ENCODE measurements around the gene KCNQ5. TPM values are rescaled to one million over a fixed set of nuclear protein-coding genes. Genes with fewer than 3 reads are reported as not detected.

The KCNQ5 gene
- total and polyA plus RNA-seq, 10 of the 15 experiments (the other 5 are each of a cell fraction or from before 2014, with no cell fraction given): 0.60 to 16.2 (median 3.2) TPM

DNA sequence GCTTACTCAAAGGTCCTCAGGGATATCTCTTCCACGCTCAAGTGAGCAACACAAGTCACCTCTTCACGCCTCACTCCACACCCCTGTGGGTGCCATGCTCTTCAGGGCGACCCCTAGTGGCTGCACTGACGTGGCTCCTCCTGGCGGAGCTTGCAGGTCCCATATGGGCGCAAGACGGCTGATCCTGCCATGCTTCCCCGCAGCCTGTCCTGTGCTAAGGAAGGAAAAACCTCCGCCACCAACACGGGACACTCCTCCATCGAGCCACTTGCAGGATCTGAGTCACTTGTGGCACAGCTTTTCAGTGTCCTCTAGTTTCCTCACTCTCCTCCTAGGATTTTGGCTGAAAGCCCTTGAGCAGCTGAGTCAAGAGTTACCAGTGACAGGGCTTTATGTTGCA, 512.7 kb downstream of the KCNQ5 start (continued):
- TF ChIP-seq EP300 (IDR thresholded peaks at IDR 0.05; ENCODE audit: borderline replicate concordance in 1 of 2, control insufficient read depth in 1 of 2, low read depth in 2 of 2, low read length in 2 of 2): no peak
- peak; percentile 64 for TF ChIP-seq CREM (IDR thresholded peaks at IDR 0.05; ENCODE audit: low read depth)
- TF ChIP-seq IKZF1 (conservative IDR thresholded peaks at IDR 0.05): no peak
- peak; percentile 42; the same call in 1 of the 2 replicates for TF ChIP-seq CREB1 (IDR thresholded peaks at IDR 0.05; ENCODE audit: low read depth)
- no peak for TF ChIP-seq ETV6 (conservative IDR thresholded peaks at IDR 0.05 in 1 of 2, IDR thresholded peaks at IDR 0.05 in 1 of 2; ENCODE audit: borderline replicate concordance in 1 of 2, low read depth in 1 of 2)
- TF ChIP-seq EGR1 (IDR thresholded peaks at IDR 0.05; ENCODE audit: borderline replicate concordance in 1 of 2, low read depth in 2 of 2, low read length in 2 of 2): no peak

DNA sequence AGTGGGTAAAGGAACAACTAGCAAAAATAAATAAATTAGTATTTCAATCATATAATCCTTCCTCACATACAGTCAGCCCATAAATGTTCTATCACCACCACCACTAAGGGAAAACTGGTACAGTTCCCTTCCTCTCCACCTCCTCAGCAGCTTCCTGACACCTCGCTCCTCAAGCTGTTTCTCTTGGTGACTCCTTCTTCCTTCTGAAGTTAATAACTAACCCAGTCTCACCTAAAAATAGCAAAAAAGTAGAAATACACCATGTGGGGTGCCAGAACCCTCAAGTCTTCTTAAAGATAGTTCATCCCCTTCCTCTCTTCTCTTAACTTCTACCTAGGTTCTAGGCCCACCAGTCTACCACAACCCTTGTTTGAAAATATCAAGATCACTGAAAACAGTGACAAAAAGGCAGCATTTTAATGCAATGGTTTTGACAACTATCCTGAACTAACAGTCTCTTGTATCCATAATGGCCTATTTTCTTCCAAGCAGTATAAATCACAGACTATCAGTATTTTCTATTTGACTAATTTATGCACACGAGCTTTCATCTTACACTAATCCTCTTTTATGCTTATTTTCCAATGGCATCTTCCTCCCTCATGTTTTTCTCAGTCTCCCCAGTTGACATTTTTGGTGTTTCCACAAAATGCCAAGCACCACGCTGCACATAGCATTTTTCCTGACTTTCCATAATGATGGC, 518.0 kb downstream of the KCNQ5 start:
- CTCF ChIA-PET: no interaction called here
- Histone ChIP-seq H3K4me3 (no peak overlapping the region), H3K4me1 (ENCODE audit: control insufficient read depth, insufficient read depth, low read length) (no peaks in the 10 kb centered on the region), H4K20me1 (ENCODE audit: control insufficient read depth, insufficient read depth) (no peaks in the 10 kb centered on the region), H3K9ac (ENCODE audit: control insufficient read depth, insufficient read depth, low read length) (no peak overlapping the region), H3K27ac (ENCODE audit: control insufficient read depth, insufficient read depth) (no peak overlapping the region), H3K36me3 (ENCODE audit: control insufficient read depth in 2 of 2, insufficient read depth in 2 of 2, low read length in 1 of 2) (no peaks in the 10 kb centered on the region; a peak in 1 of 4 replicates), H3K9me3 (replicated peaks; ENCODE audit: control insufficient read depth, insufficient read depth, low read length) (no peaks in the 10 kb centered on the region), H3K4me2 (ENCODE audit: control insufficient read depth, insufficient read depth) (no peak overlapping the region), H3K79me2 (ENCODE audit: control insufficient read depth, insufficient read depth, low read length) (no peaks in the 10 kb centered on the region), H3K27me3 (replicated peaks in 1 of 2; ENCODE audit: control insufficient read depth in 2 of 2, insufficient read depth in 2 of 2, low read length in 1 of 2) (no peaks in the 10 kb centered on the region), H2AFZ (ENCODE audit: control insufficient read depth, low read depth, low read length) (no peak overlapping the region)
- SMC1A ChIA-PET (ENCODE audit: uncharacterized antibody, unreplicated experiment): interaction anchor here (0.6 to 1.1 kb wide), 3 partner anchors 41 to 525 kb away, joined by 3 to 5 read pairs (median 3); no protein-coding TSS in a partner anchor
- BruUV-seq (replicated peaks): no TSS peak
- FAIRE-seq (no peak), DNase-seq (ENCODE audit: low read depth, low spot score) (no peak), ATAC-seq (no peak)
- intact Hi-C loops (cut with micrococcal nuclease; ENCODE audit: unreplicated experiment) (no loop called here), in situ Hi-C loops (cut with MboI) (no loop called here)
- RAD21 ChIA-PET (ENCODE audit: unreplicated experiment): no interaction called here
- 78% methylated on average over 3 of the region's 3 CpGs for WGBS (ENCODE audit: insufficient coverage, insufficient replicate concordance, low lambda C conversion rate, missing lambda C conversion rate)
- POLR2A ChIA-PET: no interaction called here
- TF ChIP-seq BHLHE40 (IDR thresholded peaks at IDR 0.05; ENCODE audit: borderline replicate concordance in 1 of 2, low read depth in 2 of 2, low read length in 1 of 2) (no peak), EGR1 (IDR thresholded peaks at IDR 0.05; ENCODE audit: borderline replicate concordance in 1 of 2, low read depth in 2 of 2, low read length in 2 of 2) (no peak), CBFB (IDR thresholded peaks at IDR 0.05; ENCODE audit: low read depth) (no peak), ZNF217 (IDR thresholded peaks at IDR 0.05) (no peak), SMAD5 (IDR thresholded peaks at IDR 0.05; ENCODE audit: low read depth) (no peak), MYB (IDR thresholded peaks at IDR 0.05; ENCODE audit: borderline replicate concordance, low read depth, low read length) (no peak), JUNB (IDR thresholded peaks at IDR 0.05) (no peak)
- TF ChIP-seq, protein P1, sequence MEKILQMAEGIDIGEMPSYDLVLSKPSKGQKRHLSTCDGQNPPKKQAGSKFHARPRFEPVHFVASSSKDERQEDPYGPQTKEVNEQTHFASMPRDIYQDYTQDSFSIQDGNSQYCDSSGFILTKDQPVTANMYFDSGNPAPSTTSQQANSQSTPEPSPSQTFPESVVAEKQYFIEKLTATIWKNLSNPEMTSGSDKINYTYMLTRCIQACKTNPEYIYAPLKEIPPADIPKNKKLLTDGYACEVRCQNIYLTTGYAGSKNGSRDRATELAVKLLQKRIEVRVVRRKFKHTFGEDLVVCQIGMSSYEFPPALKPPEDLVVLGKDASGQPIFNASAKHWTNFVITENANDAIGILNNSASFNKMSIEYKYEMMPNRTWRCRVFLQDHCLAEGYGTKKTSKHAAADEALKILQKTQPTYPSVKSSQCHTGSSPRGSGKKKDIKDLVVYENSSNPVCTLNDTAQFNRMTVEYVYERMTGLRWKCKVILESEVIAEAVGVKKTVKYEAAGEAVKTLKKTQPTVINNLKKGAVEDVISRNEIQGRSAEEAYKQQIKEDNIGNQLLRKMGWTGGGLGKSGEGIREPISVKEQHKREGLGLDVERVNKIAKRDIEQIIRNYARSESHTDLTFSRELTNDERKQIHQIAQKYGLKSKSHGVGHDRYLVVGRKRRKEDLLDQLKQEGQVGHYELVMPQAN (conservative IDR thresholded peaks at IDR 0.05): no peak
- TF ChIP-seq, protein P2, sequence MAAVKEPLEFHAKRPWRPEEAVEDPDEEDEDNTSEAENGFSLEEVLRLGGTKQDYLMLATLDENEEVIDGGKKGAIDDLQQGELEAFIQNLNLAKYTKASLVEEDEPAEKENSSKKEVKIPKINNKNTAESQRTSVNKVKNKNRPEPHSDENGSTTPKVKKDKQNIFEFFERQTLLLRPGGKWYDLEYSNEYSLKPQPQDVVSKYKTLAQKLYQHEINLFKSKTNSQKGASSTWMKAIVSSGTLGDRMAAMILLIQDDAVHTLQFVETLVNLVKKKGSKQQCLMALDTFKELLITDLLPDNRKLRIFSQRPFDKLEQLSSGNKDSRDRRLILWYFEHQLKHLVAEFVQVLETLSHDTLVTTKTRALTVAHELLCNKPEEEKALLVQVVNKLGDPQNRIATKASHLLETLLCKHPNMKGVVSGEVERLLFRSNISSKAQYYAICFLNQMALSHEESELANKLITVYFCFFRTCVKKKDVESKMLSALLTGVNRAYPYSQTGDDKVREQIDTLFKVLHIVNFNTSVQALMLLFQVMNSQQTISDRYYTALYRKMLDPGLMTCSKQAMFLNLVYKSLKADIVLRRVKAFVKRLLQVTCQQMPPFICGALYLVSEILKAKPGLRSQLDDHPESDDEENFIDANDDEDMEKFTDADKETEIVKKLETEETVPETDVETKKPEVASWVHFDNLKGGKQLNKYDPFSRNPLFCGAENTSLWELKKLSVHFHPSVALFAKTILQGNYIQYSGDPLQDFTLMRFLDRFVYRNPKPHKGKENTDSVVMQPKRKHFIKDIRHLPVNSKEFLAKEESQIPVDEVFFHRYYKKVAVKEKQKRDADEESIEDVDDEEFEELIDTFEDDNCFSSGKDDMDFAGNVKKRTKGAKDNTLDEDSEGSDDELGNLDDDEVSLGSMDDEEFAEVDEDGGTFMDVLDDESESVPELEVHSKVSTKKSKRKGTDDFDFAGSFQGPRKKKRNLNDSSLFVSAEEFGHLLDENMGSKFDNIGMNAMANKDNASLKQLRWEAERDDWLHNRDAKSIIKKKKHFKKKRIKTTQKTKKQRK (IDR thresholded peaks at IDR 0.05; ENCODE audit: low read depth, low read length): no peak
- TF ChIP-seq, protein P3, sequence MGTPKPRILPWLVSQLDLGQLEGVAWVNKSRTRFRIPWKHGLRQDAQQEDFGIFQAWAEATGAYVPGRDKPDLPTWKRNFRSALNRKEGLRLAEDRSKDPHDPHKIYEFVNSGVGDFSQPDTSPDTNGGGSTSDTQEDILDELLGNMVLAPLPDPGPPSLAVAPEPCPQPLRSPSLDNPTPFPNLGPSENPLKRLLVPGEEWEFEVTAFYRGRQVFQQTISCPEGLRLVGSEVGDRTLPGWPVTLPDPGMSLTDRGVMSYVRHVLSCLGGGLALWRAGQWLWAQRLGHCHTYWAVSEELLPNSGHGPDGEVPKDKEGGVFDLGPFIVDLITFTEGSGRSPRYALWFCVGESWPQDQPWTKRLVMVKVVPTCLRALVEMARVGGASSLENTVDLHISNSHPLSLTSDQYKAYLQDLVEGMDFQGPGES (IDR thresholded peaks at IDR 0.05): no peak

Data from GM12878 (cell line).